Retinal pigment epithelial cell (primary cell): ENCODE results near the gene TCERG1.

Experiments
- DNase-seq: peaks from one replicate; pipeline ENCODE4 v3.0.0-alpha.2; 2010; ENCODE audit warnings: low read depth
- H3K4me3 ChIP-seq: 2 replicates; pipeline ENCODE4 v1.5.1; 2011; ENCODE audit warnings: mild to moderate bottlenecking, low read length, control low read depth, moderate library complexity
- TF ChIP-seq, protein P1 (sequence below): conservative IDR thresholded peaks from 2 replicates; pipeline ENCODE4 v1.5.1; 2011; ENCODE audit warnings: low read depth, low read length, control low read depth, inconsistent platforms

The TCERG1 gene

DNA sequence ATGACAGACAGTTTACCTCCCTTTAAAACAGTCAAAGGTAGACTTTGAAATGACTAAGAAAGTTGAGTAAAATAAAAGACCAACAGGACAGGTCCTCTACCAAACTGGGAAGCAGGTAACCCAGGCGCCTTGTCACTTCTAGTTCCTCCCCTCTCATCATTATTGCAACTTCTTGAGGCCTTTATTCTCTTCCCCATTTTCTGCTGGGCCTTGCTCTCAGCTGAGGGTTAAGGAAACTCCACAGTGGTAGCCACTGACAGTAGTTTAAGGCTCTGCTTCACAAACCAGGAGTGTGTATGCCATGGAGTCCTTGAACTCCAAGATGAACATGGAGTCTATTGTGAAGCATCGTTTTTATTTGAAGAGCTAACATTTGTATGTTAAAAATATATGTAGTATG, 36.9 kb upstream of the TCERG1 start:
- DNase-seq, result no peak
- TF ChIP-seq, protein P1, sequence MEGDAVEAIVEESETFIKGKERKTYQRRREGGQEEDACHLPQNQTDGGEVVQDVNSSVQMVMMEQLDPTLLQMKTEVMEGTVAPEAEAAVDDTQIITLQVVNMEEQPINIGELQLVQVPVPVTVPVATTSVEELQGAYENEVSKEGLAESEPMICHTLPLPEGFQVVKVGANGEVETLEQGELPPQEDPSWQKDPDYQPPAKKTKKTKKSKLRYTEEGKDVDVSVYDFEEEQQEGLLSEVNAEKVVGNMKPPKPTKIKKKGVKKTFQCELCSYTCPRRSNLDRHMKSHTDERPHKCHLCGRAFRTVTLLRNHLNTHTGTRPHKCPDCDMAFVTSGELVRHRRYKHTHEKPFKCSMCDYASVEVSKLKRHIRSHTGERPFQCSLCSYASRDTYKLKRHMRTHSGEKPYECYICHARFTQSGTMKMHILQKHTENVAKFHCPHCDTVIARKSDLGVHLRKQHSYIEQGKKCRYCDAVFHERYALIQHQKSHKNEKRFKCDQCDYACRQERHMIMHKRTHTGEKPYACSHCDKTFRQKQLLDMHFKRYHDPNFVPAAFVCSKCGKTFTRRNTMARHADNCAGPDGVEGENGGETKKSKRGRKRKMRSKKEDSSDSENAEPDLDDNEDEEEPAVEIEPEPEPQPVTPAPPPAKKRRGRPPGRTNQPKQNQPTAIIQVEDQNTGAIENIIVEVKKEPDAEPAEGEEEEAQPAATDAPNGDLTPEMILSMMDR, result no peak
- H3K4me3 ChIP-seq, result no peak overlapping the region

DNA sequence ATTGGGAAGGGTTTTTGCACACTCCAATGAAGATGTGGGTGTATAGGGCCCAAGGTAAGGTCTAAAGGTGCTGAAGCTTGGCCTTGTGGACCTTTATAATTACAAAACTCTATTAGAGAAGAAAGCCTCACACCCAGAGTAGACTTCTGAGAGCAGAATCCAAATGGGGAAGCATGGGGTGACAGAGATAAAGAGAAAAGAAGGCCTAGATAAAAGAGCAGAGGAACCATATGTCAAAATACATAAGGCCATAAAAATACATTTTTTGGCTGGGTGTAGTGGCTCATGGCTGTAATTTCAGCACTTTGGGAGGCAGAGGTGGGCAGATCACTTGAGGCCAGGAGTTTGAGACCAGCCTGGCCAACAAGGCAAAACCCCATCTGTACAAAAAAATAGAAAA, 27.4 kb upstream of the TCERG1 start:
- H3K4me3 ChIP-seq, result no peak overlapping the region
- no peak for DNase-seq
- TF ChIP-seq, protein P1, result no peak

GRCh38 chr5:146425023-146425422, 22.1 kb upstream of the TCERG1 start:
- TF ChIP-seq, protein P1, result no peak
- DNase-seq, result no peak
- no peak overlapping the region for H3K4me3 ChIP-seq

DNA sequence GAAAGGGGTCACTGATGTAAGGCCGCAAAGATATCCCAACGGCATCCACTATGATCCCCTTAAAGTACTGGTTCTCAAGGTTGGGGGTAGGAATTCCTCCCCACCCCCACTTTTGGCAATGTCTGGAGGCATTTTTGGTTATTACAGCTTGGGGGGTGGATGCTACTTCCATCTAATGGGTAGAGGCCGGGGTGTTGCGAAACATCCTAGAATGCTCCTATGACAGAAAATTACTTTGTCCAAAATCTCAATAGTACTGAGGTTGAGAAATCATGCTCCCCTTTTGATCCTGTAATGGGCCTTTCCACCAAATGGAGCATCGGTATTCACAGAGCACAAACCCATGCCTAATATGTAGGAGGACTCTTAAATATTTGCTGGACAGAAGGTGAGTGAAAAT, 20.8 kb upstream of the TCERG1 start:
- DNase-seq, result no peak
- H3K4me3 ChIP-seq, result no peak overlapping the region
- TF ChIP-seq, protein P1, result no peak

DNA sequence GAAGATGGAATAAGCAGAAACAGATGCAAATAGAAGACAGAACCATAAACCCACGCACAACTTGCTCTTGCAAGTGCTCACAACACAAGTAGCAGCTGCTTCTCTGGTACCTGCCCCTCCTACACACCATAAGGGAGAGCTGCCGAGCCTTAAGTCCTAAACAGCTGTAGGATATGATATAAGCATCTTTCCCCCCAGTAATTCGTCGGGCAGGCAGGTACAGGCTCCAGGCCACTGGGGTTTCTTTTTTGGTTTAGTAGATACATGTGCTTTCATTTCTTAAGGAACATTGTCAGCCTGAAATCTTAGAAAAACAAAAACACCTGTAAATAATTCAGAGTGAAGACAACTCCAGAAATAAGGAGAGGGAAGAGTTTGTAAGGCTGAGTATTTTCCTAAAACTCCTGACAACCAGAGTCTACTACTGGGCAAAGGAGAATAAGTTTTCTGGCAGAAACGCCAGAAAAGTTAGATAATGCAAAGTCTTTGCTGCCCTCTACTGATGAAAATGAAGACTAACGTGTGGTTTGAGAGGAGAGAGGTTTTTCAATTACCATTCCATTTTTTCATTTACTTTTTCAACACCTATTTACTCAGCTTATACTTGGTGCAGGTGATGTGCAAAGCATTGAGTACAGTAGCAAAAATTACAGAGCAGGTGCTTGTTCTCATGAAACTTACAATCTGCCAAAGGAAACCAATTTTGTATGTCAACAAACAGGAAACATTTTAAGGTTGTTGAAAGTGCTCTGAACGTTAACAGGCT, 20.1 kb upstream of the TCERG1 start:
- H3K4me3 ChIP-seq, result no peak overlapping the region
- TF ChIP-seq, protein P1, result peak; percentile 60
- DNase-seq, result no peak

GRCh38 chr5:146427619-146427997, 19.5 kb upstream of the TCERG1 start:
- no peak for DNase-seq
- no peak overlapping the region for H3K4me3 ChIP-seq
- TF ChIP-seq, protein P1, result no peak

- DNase-seq, result no peak
- TF ChIP-seq, protein P1, result no peak
- H3K4me3 ChIP-seq, result no peak overlapping the region
These were observed 18.5 kb upstream of the TCERG1 start for GRCh38 chr5:146428658-146429057.
